Middle frontal gyrus (tissue), 1 donor: Measurements from ENCODE around the gene FNDC1.
"Not testable (repeated sequence)": the region's sequence is repeated elsewhere in the genome, so short reads cannot be mapped to it uniquely, and the experiment has no call there.

Source experiments
- DNase-seq: peaks from one replicate; pipeline ENCODE4 v3.0.0-alpha.2; 2015; ENCODE audit warnings: low spot score; ENCODE audit errors: extremely low spot score

Gene FNDC1

DNA sequence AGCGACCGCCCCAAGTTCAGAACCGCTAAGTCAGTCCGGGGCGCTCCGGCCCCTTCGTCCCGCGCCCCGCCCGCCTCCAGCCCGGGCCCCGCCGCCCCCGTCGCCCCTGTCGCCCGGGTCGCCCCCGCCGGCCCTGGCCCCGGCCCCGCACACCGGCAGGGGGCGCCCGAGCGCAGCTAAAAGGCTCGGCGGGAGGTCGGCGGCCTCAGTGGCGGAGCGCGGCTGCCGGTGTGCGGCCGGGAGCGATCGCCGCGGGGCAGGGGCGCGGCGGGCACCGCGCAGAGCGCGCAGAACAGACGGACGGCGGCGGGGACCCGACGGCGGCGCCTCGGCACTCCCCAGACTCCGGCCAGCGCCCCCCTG is at the start of gene FNDC1:
FNDC1 (plus strand) TSS at position 208 of the 363 bp plus-strand sequence. CDS start 197 bp downstream, outside the sequence.
- no peak for DNase-seq

DNA sequence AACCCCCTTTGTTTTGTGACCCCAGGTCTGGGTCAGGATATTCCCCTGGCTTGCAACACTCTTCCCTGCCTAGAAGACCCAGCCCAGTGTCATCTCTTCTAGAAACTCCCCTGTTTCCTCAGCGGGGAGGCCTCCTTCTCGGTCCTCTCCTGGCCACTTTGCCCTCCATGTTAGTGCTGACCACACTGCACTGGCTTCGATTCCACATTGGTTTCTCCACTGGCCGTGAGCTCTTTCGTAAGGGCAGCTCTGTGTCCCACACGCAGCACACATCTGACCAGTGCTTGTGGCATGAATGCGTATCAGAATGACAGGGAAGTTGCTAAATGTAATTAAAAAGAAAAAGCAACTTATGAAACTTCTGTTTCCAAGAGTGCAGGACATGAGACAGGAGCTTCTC is 49.4 kb upstream of the FNDC1 start:
- DNase-seq: no peak

GRCh38 chr6:159121486-159121885 is 47.7 kb upstream of the FNDC1 start:
- DNase-seq: no peak

- DNase-seq: no peak
Measured at GRCh38 chr6:159122453-159122852, 46.7 kb upstream of the FNDC1 start.

DNA sequence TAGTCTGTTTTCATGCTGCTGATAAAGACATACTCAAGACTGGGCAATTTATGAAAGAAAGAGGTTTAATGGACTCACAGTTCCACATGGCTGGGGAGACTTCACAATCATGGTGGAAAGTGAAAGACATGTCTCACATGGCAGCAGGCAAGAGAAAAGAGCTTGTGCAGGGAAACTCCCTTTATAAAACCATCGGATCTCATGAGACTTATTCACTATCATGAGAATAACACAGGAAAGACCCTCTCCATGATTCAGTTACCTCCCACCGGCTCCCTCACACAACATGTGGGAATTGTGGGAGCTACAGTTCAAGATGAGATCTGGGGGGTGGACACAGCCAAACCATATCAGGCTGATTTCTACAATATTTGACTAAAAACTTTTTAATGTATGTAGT is 45.4 kb upstream of the FNDC1 start:
- DNase-seq: not testable (repeated sequence)

- no peak for DNase-seq
Measured at GRCh38 chr6:159125014-159125609, 44.1 kb upstream of the FNDC1 start.

DNA sequence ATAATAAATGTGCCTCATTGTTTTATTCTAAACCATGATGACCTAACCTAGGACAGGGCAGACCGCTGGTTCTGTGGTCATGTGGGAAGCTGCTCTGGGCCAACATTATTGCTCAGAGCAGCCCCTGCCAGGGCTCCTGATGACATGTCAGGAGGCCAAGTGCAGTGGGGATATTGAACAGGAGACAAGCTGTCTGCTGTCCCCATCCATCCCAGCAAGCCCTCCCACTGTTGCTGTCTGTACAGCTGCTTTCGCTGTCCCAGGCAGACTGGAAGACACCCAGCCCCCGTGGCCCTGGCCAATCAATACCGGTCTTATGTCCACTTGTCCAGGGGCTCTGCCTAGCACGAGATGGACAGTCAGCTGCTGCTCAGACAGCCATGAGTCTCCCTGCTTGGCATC is 43.2 kb upstream of the FNDC1 start:
- peak; percentile 46 for DNase-seq

GRCh38 chr6:159126590-159126989 is 42.6 kb upstream of the FNDC1 start:
- no peak for DNase-seq

DNA sequence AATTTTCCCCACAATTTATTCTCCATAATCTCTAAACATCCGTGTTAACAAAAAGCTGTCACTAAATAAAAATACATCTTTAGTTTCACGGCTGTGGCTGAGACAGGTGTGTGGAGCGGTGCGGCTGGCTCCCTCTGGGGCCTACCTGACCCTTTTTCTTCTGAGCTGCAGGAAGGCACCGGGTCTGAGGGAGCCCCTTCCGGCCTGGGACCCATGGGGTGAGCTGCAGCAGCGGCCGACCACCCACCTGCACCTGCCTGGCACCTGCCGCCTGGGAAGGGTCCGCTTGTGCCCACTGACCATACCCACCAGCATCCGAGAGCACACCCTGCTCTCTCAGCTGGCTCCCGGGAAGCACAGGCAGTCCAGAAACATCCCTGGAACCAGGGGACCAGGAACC is 41.5 kb upstream of the FNDC1 start:
- DNase-seq: no peak

DNA sequence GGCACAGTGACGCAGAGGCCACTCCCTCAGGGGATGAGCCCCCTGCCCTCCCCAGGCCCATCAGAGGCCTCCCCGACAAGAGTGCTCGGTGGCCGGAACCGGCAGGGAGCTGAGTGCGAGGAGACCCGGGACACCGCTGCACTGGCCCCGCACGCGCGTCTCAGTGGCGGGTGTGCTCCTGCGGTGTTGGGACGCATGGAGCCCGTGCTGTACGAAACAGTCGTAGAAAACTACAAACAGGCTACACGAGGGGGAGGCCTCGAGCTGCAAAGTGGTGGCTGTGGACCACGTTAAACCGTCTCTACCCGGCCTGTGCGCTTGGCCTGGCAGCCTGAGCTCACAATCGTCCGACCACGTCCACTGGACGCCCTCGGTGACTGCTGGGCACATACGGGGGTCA is 40.2 kb upstream of the FNDC1 start:
- no peak for DNase-seq

DNA sequence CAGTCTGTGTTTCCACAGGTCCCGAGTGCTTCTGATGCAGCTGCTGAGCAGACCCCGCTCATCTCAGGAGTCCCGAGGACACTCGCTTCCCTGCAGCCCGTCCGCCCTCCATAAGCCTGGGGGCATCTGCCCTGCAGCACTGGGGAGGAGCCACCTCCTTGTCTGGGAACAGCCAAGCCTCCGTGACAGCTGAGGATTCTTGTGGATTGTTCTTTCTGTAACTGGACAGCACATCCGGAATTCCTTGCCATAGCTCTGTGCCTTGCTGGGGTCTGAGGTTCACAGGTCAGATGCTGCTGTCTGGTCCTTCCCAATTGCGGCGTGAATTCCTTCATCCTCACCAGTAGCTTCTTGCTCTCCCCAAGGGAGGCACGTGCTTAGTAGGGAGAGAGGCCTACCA is 38.4 kb upstream of the FNDC1 start:
- no peak for DNase-seq

GRCh38 chr6:159131709-159132108 is 37.5 kb upstream of the FNDC1 start:
- DNase-seq: no peak

GRCh38 chr6:159132664-159133063 is 36.5 kb upstream of the FNDC1 start:
- DNase-seq: no peak

- peak; percentile 79 for DNase-seq
Measured at GRCh38 chr6:159134701-159135364, 34.4 kb upstream of the FNDC1 start.

DNA sequence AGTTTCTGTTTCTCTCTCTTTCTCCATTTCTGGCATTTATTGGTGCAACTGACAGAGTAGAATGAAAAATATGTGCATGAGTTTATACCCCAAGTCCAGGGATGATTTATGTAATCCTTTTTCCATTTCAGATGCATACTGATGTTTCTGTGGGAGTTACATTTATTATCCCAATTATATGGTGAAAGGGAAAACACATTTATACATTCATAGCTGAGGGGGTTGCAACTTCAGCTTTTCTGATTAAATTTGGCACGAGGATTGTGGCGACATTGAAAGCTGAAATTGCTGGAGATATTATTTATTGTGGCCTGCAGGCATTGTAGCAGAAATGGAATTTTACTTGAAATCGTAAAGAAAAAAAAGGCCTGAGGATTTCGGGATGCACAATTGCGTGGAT is 31.5 kb upstream of the FNDC1 start:
- DNase-seq: no peak

DNA sequence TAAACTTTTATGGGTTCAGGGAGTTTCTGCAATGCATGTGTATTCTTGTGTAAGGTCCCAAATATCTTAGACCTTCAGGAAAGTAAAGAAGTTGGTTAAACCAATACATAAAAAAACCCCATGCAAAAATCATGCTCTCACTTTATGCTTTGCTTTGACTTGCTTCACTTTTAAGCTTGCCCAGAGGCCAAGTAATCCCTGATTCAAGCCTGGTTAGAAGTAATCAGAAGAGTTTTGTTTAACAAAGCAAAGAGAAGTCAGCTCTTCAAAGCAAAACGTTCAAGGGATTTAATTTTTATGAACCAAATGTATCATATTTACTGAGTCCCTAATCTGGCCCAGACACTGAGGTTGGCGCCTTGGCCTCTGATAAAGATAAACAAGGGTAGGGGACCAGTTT is 26.7 kb upstream of the FNDC1 start:
- no peak for DNase-seq

DNA sequence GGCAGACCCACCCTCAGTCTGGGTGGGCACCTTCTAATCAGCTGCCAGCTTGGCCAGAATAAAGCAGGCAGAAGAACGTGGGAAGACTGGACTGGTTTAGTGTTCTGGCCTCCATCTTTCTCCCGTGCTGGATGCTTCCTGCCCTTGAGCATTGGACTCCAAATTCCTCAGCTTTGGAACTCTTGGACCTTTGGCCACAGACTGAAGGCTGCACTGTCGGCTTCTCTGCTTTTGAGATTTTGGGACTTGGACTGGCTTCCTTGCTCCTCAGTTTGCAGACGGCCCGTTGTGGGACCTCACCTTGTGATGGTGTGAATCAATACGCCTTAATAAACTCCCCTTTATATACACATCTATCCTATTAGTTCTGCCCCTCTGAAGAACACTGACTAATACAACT is 20.6 kb upstream of the FNDC1 start:
- no peak for DNase-seq

DNA sequence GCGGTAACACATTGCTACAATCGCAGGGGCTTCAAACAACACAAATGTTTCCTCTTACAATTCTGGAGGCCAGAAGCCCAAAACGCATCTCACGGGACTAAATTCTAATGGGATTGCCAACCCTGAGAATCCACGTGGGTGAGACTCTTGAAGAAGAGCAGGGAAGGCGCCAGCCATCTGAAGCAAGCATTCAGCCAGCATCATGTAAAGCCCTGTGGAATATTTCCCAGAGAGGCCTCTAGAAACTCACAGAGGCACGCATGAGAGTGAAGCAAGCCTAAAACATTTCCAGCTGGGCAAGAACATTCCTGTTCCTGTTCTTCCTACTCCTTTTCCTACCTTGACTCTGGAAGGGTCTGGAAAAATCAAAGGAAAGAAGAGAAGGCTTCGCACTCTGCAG is 19.6 kb upstream of the FNDC1 start:
- no peak for DNase-seq

DNA sequence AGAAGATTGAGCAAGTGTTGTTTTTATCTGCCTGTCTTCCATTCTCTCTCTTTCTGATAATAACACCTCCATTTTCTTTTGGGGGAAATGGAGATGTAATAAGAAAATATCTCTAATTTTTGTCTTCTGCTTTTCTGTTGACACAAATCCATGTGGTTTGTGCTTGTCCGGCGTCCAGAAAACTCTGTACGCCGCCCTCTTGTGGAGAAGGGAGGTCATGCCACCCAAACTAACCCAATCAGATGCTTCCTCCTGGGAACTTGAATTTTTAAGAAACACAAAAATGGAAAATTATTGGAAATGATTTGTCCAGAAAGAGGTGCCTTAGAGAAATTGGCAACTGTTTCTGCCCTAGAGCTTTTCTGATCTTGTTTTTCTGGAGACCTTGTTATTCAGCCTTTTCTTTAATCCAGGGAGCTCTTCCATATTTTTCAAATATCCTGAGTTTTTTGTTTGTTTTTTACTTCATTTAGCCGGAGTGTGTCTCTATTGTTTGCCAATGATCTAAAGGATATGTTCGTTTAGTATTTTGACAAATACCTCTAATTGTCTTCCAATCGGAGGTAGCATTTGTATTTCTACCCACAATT is 17.8 kb upstream of the FNDC1 start:
- no peak for DNase-seq

DNA sequence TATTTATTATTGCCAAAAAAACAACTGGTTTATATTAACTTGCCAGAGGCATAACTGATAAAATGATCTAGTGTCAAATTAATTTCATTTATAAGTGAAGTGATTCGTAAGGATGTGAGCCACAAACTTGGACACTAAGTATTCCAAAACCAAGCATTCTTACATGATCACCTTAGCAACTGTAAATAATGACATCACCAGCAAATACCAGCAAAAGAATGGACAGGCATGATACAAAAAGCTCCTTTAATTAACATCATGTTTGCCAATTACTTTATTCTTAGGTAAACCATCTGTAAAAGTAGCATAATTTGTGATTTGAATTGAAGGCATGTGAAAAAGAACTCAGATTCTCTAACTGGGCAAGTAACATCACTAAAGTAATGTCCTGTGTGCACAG is 17.2 kb upstream of the FNDC1 start:
- DNase-seq: no peak

GRCh38 chr6:159152782-159153181 is 16.4 kb upstream of the FNDC1 start:
- no peak for DNase-seq

GRCh38 chr6:159155679-159156078 is 13.5 kb upstream of the FNDC1 start:
- no peak for DNase-seq

GRCh38 chr6:159156089-159156488 is 13.1 kb upstream of the FNDC1 start:
- DNase-seq: no peak
